Measurements from ENCODE around the gene SC5D. TPM values are rescaled to one million over a fixed set of nuclear protein-coding genes. Genes with fewer than 3 reads are reported as not detected.

The SC5D gene, protein sequence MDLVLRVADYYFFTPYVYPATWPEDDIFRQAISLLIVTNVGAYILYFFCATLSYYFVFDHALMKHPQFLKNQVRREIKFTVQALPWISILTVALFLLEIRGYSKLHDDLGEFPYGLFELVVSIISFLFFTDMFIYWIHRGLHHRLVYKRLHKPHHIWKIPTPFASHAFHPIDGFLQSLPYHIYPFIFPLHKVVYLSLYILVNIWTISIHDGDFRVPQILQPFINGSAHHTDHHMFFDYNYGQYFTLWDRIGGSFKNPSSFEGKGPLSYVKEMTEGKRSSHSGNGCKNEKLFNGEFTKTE
- total RNA-seq = 20.7 and 23.0 TPM in 2 replicates

DNA sequence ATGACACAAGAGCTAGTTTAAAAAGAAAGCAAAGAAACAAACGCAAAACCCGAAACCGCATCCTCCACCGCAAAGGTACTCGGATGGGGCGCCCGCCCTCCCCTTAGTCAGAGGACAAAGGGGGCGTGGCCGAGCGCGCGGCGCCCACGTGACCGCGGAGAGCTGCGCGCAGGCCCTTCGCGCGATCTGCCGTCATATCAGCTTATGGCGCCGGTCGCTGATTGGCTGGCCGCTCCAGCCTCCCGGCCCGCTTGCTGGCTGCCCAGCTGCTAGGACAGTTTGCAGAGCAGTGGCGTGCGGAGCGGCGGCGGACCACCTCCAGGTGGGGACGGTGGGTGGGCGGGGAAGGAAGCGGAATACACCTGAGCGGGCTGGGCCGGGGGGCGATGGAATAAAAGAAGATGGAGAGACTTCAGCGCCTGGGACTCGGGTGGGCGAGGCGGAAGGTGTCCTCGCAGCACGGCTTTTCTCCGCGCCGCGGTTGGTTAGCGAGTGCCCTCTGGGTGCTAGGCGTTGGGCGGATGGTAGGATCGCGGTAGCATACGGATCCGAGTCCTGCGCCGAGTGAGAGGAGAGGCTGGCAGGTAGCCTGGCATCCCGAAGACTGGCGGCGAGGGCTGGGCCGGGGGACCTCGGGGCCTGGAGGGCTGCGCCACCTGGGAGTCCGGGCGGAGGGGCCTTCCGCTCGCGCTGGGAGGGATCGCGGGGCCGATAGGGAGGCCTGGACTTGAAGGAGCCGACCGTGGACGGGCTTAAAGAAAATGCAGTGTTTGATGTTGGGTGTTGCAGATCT, at the start of gene SC5D:
SC5D (plus strand) TSS at position 277 of the 793 bp plus-strand sequence. CDS start 10,605 bp downstream, outside the sequence.
- intact Hi-C loops (cut with micrococcal nuclease) = loop anchor here (1.0 to 10.0 kb wide), 13 partner anchors 43 to 1772 kb away; partner anchors contain the start of genes ARHGEF12, HSPA8, SORL1 and SORL1-AS1

DNA sequence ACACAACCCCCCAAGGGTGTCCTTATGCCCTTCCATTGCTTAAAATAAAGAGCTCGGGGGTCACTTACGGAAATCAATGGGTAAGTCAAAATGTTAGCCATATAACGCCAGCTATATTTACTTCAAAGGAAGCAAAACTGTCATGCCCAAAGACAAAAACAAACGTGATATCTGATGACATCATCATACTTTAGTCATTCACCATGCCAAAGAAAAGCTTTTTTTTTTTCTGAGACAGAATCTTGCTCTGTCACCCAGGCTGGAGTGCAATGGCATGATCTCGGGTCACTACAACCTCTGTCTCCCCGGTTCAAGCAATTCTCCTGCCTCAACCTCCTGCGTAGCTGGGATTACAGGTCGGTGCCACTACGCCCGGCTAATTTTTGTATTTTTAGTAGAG, 47.7 kb upstream of the SC5D start:
- intact Hi-C loops (cut with micrococcal nuclease) = no loop called here

DNA sequence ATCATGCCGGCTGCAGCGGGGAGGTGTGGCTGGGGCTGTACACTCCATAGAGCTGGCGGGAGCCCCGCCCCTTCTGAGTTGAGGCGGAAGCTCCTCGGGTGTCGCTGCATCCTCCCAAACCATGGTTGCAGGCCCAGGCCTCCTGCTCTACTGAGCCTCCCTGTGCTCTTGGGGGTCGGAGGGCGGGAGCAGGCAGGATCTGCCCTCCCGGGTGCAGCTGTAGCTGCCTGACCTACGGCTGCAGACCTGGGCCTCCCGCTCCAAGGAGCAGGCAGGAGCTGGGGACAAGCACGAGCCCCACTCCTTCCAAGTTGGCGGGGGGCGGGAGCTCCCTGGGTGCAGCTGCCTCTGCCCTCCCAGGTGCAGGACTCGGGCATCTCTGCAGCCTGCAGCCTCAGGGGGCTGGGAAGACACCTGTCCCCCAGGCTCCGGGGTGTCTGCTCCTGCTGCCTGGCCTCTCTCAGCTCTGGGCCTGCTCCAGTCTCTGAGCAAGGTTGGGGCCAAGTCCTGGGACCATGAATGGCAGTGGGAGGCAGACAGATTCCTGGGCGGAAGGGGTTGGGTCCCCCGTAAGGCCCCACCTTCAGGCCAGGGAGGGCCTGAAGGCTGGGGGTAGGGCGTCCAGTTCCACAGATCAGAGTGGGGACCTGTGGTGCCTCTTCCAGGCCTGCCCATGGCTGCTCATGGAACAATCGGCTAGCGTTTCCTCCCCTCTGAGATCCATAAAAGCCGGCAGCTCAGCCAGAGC, 46.4 kb upstream of the SC5D start:
- intact Hi-C loops (cut with micrococcal nuclease) = no loop called here

DNA sequence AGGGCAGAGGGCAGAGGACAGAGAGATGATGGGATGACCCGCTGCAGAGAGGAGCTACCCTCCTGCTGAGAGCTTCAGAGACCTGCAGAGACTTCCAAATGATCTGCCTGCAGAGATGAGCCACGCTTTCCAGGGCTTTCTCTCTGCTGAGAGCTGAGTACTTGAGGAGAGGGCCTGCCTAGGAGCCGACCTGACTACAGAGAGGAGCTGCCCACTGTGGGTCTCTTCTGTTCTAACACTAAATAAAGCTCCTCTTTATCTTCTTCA, 45.9 kb upstream of the SC5D start:
- intact Hi-C loops (cut with micrococcal nuclease) = no loop called here

DNA sequence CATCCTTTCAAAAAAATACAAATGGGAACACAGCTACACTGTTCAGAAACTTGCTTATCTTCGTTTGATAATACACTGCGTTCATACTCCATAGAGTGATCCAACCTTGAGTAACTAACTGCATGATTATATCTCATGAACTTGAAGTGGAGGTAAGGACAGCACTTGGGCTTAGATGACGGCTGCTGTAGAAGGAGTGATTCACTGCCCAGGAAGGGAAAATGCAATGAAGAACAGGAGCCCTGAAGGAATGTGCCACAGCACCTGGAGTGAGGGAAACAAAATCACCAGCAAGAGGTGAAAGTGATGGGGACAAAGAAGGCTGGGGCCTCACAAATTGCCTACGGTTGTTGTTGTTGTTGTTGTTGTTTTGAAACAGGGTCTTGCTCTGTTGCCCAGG, 44.1 kb upstream of the SC5D start:
- intact Hi-C loops (cut with micrococcal nuclease) = no loop called here

DNA sequence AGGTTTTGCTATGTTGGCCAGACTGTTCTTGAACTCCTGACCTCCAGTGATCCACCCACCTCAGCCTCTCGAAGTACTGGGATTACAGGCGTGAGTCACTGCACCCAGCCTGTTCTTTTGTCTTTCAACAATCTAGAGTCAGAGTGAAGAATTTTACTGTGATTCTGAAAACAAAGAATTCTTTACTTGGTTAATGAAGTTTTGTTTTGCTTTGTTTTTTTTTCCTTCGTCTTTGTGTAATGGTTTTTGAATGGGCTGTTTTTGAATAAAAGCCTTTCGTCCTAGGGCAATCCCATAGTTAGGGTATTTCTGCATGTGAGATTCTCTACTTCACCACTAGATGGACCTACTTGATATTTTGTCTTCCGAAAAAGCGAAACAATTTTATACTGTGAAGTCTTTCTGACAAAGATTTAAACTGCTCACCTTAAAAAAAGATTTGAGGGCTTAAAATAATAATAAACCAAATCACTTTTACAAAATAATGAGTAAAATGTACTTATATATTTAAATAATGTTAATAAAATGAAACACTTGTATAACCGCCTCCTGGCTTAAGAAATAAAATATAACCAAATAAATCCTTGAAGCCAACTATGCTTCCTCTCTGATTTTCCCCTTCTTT, 43.4 kb upstream of the SC5D start:
- intact Hi-C loops (cut with micrococcal nuclease) = loop anchor here (1.0 kb wide), 4 partner anchors 43 to 406 kb away; partner anchors contain the start of gene SC5D

DNA sequence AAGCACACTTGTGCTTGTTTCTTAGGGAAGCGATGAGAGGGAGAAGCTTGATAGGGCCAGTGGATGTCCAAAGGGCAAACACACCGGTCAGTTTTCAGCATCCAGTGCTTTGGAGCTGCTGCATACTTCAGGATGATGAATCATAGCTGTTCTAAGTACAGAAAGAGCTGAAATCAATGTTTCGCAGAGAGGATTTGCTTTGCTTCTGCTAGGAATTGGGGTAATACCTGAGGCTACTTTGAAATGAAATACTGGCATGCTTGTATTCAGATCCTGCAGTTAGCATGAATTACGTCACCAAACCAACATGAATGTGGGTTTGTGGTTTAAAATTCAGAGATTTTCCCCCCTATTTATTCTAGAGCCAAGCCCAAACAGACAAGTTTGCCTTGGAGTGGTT, 41.7 kb upstream of the SC5D start:
- intact Hi-C loops (cut with micrococcal nuclease) = no loop called here

DNA sequence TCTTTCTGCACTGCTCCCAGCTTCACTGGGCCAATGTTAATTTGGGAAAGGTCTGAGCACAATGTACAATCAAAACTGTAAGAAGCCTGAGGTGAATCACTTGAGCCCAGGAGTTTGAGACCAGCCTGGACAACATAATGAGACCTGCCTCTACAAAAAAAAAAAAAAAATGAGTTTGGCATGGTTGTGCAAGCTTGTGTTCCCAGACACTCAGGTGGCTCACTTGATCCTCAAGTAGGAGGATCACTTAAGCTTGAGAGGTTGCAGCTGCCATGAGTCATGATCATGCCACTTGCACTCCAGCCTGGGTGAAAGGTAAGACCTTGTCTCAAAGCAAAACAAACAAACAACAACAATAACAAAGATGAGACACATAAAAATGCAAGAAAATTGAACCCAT, 38.6 kb upstream of the SC5D start:
- intact Hi-C loops (cut with micrococcal nuclease) = no loop called here

DNA sequence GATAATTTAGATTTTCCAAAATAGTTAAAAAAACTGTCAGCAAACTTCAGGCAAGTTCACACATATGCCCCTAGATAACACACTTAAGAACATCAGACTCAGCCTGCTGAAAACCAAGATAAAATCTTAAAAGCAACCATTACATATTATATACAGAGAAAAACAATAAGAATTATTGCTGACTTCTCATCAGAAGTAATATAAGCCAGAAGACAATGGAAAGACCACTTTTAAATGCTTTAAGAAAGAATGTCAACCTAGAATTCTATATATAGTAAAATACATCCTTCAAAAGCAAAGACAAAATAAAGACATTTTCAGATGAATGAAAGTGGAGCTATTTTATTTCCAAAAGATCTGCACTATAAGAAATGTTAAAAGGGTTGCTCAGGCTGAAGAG, 37.8 kb upstream of the SC5D start:
- intact Hi-C loops (cut with micrococcal nuclease) = no loop called here

DNA sequence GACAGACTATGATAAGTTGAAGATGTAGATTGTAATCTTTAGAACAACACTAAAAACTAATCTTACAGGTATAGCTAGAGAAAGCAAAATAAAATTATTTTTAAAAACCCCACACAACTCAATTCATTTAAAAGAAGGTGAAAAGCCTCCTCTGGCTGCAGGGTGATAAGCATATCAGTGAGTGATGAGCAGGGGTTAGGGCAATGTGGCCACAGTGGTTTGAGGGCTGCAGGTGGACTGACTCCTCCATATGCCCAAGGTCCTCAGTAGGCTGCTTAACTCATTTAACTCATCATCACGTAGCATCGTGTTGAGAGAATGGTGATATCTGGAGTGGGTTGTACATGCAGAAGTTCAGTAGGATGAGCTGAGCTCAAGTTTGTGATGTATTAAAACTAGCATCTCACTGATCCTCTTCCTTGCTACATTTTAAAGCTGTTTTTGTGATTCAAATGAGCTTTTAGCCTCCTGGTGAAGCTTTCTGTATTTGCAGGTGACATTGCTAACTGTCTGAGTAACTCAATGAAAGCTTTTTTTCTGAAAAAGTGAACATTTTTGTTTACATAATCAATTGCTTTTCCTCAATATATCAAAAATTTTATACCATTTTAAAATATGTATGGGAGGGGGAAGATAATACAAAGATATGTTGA, 37.0 kb upstream of the SC5D start:
- intact Hi-C loops (cut with micrococcal nuclease) = no loop called here

DNA sequence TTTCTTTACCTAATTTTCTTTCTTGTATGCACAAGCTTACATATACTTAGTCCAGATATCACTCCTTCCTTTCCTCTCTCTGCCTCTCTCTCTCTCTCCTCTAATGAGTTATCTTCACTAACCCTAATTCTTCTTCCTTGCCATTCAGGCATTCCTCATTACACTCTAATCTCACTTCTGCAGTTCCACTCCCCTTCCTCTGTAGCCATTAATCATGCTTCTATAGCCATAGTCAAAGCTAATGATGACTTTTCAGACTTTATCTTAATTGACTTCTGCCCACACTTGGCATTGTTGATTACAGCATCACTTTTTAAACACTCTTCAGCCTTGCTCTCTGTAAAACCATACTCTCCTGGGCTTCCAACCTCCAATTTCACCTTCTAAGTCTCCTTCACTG, 35.3 kb upstream of the SC5D start:
- intact Hi-C loops (cut with micrococcal nuclease) = no loop called here

DNA sequence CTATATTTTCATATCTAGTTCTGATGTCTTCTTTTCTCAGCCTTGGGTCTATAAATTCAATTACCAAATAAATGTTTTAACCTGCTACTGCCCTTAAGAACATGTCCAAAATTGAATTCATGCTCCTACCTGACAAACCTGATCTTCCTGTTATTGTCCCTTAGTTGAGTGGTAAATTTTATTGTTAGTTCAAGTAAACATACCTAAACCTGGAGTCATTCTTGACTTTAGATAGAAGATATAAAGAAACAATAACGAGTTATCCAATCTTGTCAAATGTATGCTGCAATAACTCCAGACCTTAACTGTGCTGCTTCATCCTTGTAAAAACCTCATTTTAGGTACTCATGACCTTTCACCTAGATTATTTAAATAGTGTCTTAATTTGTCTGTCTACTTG, 34.6 kb upstream of the SC5D start:
- intact Hi-C loops (cut with micrococcal nuclease) = no loop called here

DNA sequence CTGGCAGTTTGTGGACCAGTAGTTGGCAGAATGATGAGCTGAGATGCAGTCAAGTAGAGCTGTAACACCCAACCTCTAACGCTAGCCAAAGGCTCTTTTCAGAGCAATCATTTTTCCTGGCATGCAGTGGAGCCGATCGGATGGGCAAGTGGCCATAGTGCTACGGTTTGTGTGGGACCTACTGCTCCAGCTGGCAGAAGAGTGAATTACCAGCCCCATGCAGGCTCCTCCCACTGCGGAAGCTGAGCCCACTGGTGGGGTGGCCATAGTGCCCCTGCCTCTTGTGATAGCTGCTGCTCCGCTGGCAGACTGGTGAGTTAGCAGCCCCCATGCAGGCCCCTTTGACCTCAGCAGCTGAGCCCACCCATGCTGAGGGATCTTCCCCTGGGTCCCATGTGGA, 27.0 kb upstream of the SC5D start:
- intact Hi-C loops (cut with micrococcal nuclease) = no loop called here

DNA sequence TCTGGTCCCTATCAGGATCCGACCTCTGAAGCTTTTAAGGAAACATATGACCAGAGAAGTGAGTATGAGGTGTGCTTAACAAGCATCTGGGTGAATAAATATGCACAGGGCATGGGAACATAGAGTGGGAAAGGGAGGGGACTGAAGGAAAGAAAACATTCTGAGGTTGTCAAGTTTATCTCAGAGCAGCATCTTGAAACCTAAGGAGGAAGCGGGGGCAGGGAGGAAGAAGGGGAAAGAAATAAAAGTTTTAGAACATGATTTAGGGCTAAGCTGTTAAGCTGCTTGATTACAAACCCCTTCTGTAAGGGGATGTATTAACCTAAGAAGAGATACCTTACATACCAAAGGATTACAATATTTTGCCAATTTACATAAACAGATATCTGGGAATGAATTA, 24.0 kb upstream of the SC5D start:
- intact Hi-C loops (cut with micrococcal nuclease) = no loop called here

DNA sequence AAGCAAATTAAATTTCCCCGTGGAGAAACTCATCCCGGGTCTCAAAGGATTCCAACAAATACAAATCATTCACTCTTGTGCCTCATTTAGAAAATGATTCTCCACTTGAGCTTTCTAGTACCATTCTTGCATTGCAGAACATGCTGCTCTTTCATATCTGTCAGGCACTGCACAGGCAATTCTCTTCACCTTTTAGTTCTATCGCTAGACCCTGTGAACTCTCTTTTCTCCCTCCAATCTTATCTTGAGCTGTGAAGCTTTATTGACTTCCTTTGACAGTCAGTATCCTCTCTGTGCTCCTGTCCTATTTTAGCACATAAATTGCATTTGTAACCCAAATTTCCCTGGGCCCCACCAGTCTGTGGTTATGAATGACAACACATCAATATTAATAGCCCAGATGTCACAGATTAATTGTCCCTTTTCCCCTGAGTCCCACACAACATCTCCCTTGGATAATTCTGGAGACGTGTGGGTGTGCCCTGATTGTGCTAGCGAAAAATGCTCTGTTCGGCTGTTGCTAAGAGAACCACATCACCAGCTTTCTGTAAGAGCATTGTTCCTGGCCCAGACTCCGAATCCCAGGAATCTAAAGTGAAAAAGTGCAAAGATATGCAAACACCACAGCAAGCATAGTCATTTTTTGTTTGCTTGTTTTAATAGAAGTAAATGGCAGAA, 22.4 kb upstream of the SC5D start:
- intact Hi-C loops (cut with micrococcal nuclease) = no loop called here

DNA sequence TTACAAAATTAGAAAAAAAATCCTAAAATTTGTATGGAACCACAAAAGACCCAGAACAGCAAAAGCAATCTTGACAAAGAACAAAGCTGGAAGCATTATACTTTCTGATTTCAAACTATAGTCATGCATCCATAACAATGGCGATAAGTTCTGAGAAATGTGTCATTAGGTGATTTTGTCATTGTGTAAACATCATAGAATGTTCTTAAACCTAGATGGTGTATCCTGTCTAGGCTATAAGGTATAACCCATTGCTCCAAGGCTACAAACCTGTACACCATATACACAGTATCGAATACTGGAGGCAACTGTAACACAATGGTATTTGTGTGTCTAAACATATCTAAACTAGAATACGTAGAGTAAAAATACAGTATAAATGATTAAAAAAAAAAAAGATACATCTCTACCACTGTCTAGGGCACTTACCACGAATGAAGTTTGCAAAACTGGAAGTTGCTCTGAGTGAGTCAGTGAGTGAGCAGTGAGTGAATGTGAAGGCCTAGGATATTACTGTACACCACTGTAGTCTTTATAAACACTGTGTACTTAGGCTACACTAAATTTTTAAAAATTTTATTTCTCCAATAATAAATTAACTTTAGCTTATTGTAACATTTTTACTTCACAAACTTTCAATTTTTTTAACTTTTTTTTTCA, 18.1 kb upstream of the SC5D start:
- intact Hi-C loops (cut with micrococcal nuclease) = no loop called here

DNA sequence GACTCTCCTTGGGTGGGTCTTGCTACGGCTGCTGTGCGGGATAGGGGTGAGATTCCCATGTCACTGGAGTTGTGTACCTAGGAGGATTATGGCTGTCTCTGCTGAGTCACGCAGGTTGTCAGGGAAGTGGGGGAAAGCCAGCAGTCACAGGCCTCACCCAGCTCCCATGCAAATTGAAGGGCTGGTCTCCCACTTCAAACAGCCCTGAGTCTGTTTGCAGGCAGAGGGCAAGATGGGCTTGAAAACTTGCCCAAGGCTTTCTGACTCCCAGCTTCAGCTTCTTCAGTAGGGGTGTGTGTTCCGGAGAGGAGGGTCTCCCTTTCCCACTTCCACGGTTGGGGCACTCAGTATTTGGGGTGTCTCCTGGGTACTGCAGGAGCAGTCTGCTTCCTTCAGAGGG, 10.9 kb upstream of the SC5D start:
- intact Hi-C loops (cut with micrococcal nuclease) = no loop called here

DNA sequence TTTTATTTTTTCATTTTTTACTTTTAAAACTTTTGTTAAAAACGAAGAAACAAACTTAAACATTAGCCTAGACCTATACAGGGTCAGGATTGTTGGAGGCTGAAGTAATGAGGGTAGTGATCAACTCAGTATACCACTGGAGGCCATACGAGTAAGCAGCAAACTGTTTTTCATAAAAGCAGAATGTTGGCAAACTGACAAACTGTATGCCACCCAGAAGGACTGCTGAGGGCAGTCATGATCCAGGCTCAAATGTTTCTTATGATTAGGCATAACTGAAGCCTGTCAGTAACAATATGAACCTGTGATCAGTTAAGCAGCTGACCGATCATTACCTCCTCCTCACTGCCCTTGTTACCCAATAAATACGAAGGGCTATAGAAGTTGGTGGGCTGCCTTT, 10.2 kb upstream of the SC5D start:
- intact Hi-C loops (cut with micrococcal nuclease) = no loop called here

DNA sequence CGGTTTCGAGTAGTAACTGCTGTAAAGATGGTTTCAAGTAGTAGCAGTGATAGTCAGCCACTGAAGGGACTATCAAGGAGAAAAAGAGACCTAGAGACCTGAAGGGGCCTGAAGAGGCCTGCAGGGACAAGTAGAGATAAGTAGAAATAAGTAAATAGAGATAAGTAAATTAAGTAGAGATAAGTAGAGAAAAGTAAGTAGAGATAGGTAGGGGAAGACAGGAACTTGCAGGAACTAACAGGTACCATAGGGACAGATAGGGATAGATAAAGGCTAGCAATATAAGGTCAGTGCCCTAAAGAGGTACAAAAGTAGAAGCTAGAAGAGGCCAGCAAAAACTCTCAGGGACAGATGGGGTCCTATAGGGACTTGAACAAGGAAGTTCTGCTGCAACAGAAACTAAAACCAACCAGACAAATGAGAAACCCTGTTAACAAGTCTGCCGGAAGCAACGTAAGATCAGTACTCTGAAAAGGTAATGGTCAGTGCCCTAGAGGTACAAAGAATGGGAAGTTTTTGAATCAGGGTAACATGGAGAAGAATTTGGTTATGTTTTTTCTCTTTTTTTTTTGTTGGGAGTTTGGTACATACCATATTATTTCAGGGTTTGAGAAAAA, 9.6 kb upstream of the SC5D start:
- intact Hi-C loops (cut with micrococcal nuclease) = no loop called here

DNA sequence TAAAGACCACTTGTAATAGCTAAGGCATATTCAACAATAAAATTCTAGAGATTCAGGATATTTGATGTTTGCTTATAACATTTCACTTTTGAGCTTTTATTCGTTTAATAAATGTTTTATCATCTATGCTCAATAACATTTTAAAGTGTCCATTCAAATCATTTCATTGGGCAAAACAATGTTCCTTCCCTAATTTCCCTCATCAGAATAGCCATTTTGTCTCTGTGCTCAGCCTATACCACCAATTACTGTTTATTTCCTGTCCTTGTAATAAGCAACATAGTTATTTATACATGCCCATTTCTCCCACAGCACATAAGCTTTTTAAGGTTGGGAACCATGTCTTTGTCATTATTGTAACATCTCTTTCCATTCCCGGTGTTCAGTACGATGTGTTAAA, 1.3 kb upstream of the SC5D start:
- intact Hi-C loops (cut with micrococcal nuclease) = loop anchor here (5.0 to 10.0 kb wide), 2 partner anchors 264 to 1773 kb away; partner anchors contain the start of gene HSPA8

Data from T-helper 1 cell treated with Interleukin-12 subunit alpha and Interleukin-12 subunit beta and Interleukin-4 antibody, amounts not matched to agents 30 ng/mL and 1 ng/mL, for 36 hours (primary cell).